H1 (cell line): ENCODE data around the gene SUDS3. TPM values are rescaled to one million over a fixed set of nuclear protein-coding genes. Genes with fewer than 3 reads are reported as not detected.

Experiments
- CTCF ChIA-PET: fragments of 300-600 bp; sonication (Branson Sonifier 250); formaldehyde crosslinking; loops from one replicate; lab custom pipeline; 2021; ENCODE audit not compliant: partially characterized antibody; lab: Charles Lee
- POLR2A ChIA-PET: fragments of 300-600 bp; sonication (Branson Sonifier 250); formaldehyde crosslinking; loops from one replicate; lab custom pipeline; 2021; ENCODE audit warnings: inconsistent platforms; ENCODE audit not compliant: partially characterized antibody; lab: Charles Lee
- DNase-seq, 2 experiments: peaks; one replicate each; pipeline versions ENCODE4 v3.0.0 to v3.0.0-alpha.2; 2010 to 2022; ENCODE audit warnings: low spot score in 2 of 2, low read depth in 1 of 2, mixed read lengths in 1 of 2
- FAIRE-seq: peaks from 2 replicates; lab custom pipeline; 2011; peaks lifted over from hg19 to GRCh38; lab: Jason Lieb, UNC
- H2AFZ ChIP-seq: 2 replicates; pipeline ENCODE4 v1.8.1; 2012; ENCODE audit warnings: low read length, inconsistent platforms
- H2AK5ac ChIP-seq: 2 replicates; pipeline ENCODE4 v1.6.1; 2013; ENCODE audit warnings: low read depth, low read length
- H2BK120ac ChIP-seq: replicated peaks from 2 replicates; pipeline ENCODE3; 2013; ENCODE audit warnings: low read depth, low read length, inconsistent platforms
- H2BK12ac ChIP-seq: 2 replicates; pipeline ENCODE4 v1.6.1; 2013; ENCODE audit warnings: low read depth, low read length
- H2BK15ac ChIP-seq: 2 replicates; pipeline ENCODE4 v1.6.1; 2013; ENCODE audit warnings: low read length
- H2BK20ac ChIP-seq: 2 replicates; pipeline ENCODE4 v1.6.1; 2013; ENCODE audit warnings: low read length
- H2BK5ac ChIP-seq: 2 replicates; pipeline ENCODE4 v1.6.1; 2013; ENCODE audit warnings: low read depth, low read length
- H3K14ac ChIP-seq: 2 replicates; pipeline ENCODE4 v1.6.1; 2013; ENCODE audit warnings: inconsistent platforms; ENCODE audit not compliant: insufficient read length
- H3K18ac ChIP-seq: 2 replicates; pipeline ENCODE4 v1.6.1; 2013; ENCODE audit warnings: low read length; ENCODE audit errors: extremely low read depth
- H3K23ac ChIP-seq: 2 replicates; pipeline ENCODE4 v1.6.1; 2013; ENCODE audit warnings: inconsistent platforms; ENCODE audit not compliant: insufficient read length
- H3K23me2 ChIP-seq: 2 replicates; pipeline ENCODE4 v1.6.1; 2013; ENCODE audit warnings: low read depth, low read length
- H3K27ac ChIP-seq: 2 replicates; pipeline ENCODE4 v1.6.1; 2011; ENCODE audit warnings: low read depth, low read length, inconsistent platforms
- H3K27me3 ChIP-seq, 4 experiments: replicated peaks in 1 of 4; 1 replicate in 1 of 4; 2 replicates in 3 of 4; pipeline versions ENCODE4 v1.6.1 to v1.8.1; 2011 to 2013; ENCODE audit warnings: low read length in 3 of 4, mild to moderate bottlenecking in 3 of 4, inconsistent platforms in 2 of 4, mixed read lengths in 2 of 4, moderate library complexity in 1 of 4; ENCODE audit not compliant: control insufficient read depth in 3 of 4, insufficient read depth in 3 of 4; ENCODE audit errors: extremely low read depth in 1 of 4
- H3K36me3 ChIP-seq, 4 experiments: 2 replicates each; pipeline versions ENCODE4 v1.6.1 to v1.8.1; 2011 to 2013; ENCODE audit warnings: mild to moderate bottlenecking in 4 of 4, low read length in 3 of 4, moderate library complexity in 2 of 4, control low read depth in 1 of 4, inconsistent platforms in 1 of 4; ENCODE audit not compliant: insufficient read depth in 4 of 4, control insufficient read depth in 2 of 4
- H3K4ac ChIP-seq: replicated peaks from 2 replicates; pipeline ENCODE3; 2013; ENCODE audit warnings: low read length, low read depth, mixed read lengths, inconsistent platforms; ENCODE audit not compliant: insufficient read length
- H3K4me1 ChIP-seq, 4 experiments: replicated peaks in 1 of 4; 1 replicate in 1 of 4; 2 replicates in 3 of 4; pipeline versions ENCODE4 v1.6.1 to v1.8.1; 2011 to 2013; ENCODE audit warnings: low read length in 3 of 4, inconsistent platforms in 2 of 4, mixed read lengths in 1 of 4; ENCODE audit not compliant: insufficient read depth in 4 of 4, control insufficient read depth in 3 of 4
- H3K4me2 ChIP-seq, 2 experiments: 2 replicates each; pipeline versions ENCODE4 v1.6.1 to v1.8.1; 2011 to 2013; ENCODE audit warnings: low read depth in 2 of 2, low read length in 2 of 2, control low read depth in 1 of 2, inconsistent platforms in 1 of 2, mild to moderate bottlenecking in 1 of 2; ENCODE audit not compliant: insufficient read depth in 1 of 2
- H3K4me3 ChIP-seq, 4 experiments: fragments of 200-600, 300-600 bp in 1 of 4; sonication (generic), shearing (Covaris generic), sonication (Bioruptor Twin) in 1 of 4; 2 replicates each; pipeline versions ENCODE4 v1.5.1 to v1.8.1; 2011 to 2016; ENCODE audit warnings: low read length in 4 of 4, low read depth in 3 of 4, control low read depth in 2 of 4, inconsistent platforms in 2 of 4, mild to moderate bottlenecking in 2 of 4, mixed read lengths in 1 of 4, moderate library complexity in 1 of 4; ENCODE audit not compliant: insufficient read depth in 2 of 4; ENCODE audit errors: extremely low read depth in 1 of 4
- H3K56ac ChIP-seq: replicated peaks from 2 replicates; pipeline ENCODE3; 2013; ENCODE audit warnings: low read depth, mild to moderate bottlenecking, mixed read lengths, low read length, inconsistent platforms; ENCODE audit not compliant: insufficient read length
- H3K79me1 ChIP-seq: 2 replicates; pipeline ENCODE4 v1.6.1; 2013; ENCODE audit warnings: low read depth, low read length, control low read depth
- H3K79me2 ChIP-seq, 2 experiments: 2 replicates each; pipeline versions ENCODE4 v1.6.1 to v1.8.1; 2012 to 2013; ENCODE audit warnings: low read length in 2 of 2, mild to moderate bottlenecking in 2 of 2, inconsistent platforms in 1 of 2; ENCODE audit not compliant: insufficient read depth in 2 of 2, control insufficient read depth in 1 of 2
- H3K9ac ChIP-seq, 4 experiments: replicated peaks in 1 of 4; 1 replicate in 1 of 4; 2 replicates in 3 of 4; pipeline versions ENCODE4 v1.6.1 to v1.8.1; 2011 to 2013; ENCODE audit warnings: low read depth in 3 of 4, low read length in 3 of 4, control low read depth in 2 of 4, mild to moderate bottlenecking in 2 of 4, moderate library complexity in 2 of 4, inconsistent platforms in 1 of 4; ENCODE audit errors: extremely low read depth in 1 of 4
- H3K9me3 ChIP-seq, 2 experiments: 2 replicates each; pipeline versions ENCODE4 v1.6.1 to v1.8.1; 2012 to 2013; ENCODE audit warnings: mild to moderate bottlenecking in 2 of 2, moderate library complexity in 2 of 2, control low read depth in 1 of 2, inconsistent platforms in 1 of 2, low read depth in 1 of 2, low read length in 1 of 2, mixed read lengths in 1 of 2; ENCODE audit not compliant: insufficient read depth in 2 of 2
- H4K20me1 ChIP-seq, 2 experiments: replicated peaks in 1 of 2; 2 replicates each; pipeline versions ENCODE3 to v1.8.1; 2011 to 2013; ENCODE audit warnings: inconsistent platforms in 2 of 2, low read length in 2 of 2, mild to moderate bottlenecking in 1 of 2; ENCODE audit not compliant: insufficient read depth in 2 of 2, control insufficient read depth in 1 of 2
- H4K5ac ChIP-seq: 2 replicates; pipeline ENCODE4 v1.6.1; 2013; ENCODE audit warnings: low read length, low read depth, mixed read lengths, inconsistent platforms; ENCODE audit not compliant: insufficient read length
- H4K8ac ChIP-seq: 2 replicates; pipeline ENCODE4 v1.8.0; 2013; ENCODE audit warnings: mild to moderate bottlenecking, moderate library complexity, low read length, inconsistent platforms; ENCODE audit not compliant: insufficient read depth; ENCODE audit errors: extremely low read depth
- H4K91ac ChIP-seq: replicated peaks from 2 replicates; pipeline ENCODE3; 2013; ENCODE audit warnings: low read length, mixed read lengths, inconsistent platforms; ENCODE audit not compliant: insufficient read length
- BACH1 ChIP-seq: IDR thresholded peaks from 2 replicates; pipeline ENCODE4 v1.6.1; 2012; ENCODE audit warnings: low read length, improper control_type of control experiment
- SAP30 ChIP-seq: fragments of 300-600 bp; sonication (generic); IDR thresholded peaks from 2 replicates; pipeline ENCODE4 v1.7.1; 2012; ENCODE audit warnings: low read length, moderate library complexity, mild to moderate bottlenecking, inconsistent platforms; ENCODE audit not compliant: insufficient read depth, insufficient replicate concordance
- WGBS, 2 experiments: shearing (Covaris generic) in 1 of 2; methylation state at CpG; one replicate each; pipeline versions ENCODE4 v1.1.6 to v1.1.7; 2013 to 2015; ENCODE audit warnings: low lambda C conversion rate in 2 of 2, mixed read lengths in 2 of 2, inconsistent platforms in 1 of 2, low coverage in 1 of 2, missing lambda C conversion rate in 1 of 2; ENCODE audit not compliant: insufficient replicate concordance in 2 of 2, insufficient coverage in 1 of 2, insufficient read length in 1 of 2; ENCODE audit errors: extremely low coverage in 1 of 2, missing lambda C conversion rate in 1 of 2; 5-methylcytosine and 5-hydroxymethylcytosine counted together
- polyA plus RNA-seq, 7 experiments: library from polyadenylated mRNA; depleted of rRNA in 3 of 7; stranded (reverse) in 5 of 7; unstranded in 2 of 7; fragments of >200 nt in 5 of 7; fragments of 200-250 nt in 2 of 7; gene quantifications; 1 replicate in 5 of 7; 2 replicates in 1 of 7; 4 replicates in 1 of 7; pipeline versions ENCODE4 v1.2.1 to v1.2.3, GENCODE V29; 2011 to 2013; ENCODE audit warnings: missing spikeins in 2 of 7, mixed read lengths in 2 of 7
- total RNA-seq: library from RNA; stranded (reverse); fragmentation: NEBNext Ultra II Directional; extraction: Animal tissue kit (Norgen Biotek cat#: 25700); gene quantifications from 2 replicates; pipeline ENCODE4 v1.2.1, GENCODE V29; 2021

SUDS3 gene
- total and polyA plus RNA-seq, 2 of the 8 experiments (the other 6 are each of a cell fraction or from before 2014, with no cell fraction given), result 30.0 to 58.7 TPM

- no peak overlapping the region for H2AFZ ChIP-seq
- H3K4me2 ChIP-seq, result no peak overlapping the region
- no peaks in the 10 kb centered on the region for H3K27me3 ChIP-seq
- H3K4me1 ChIP-seq, result no peaks in the 10 kb centered on the region
- H4K5ac ChIP-seq, result no peak overlapping the region
- no peak overlapping the region for H2AK5ac ChIP-seq
- H2BK120ac ChIP-seq, result no peak overlapping the region
- H4K8ac ChIP-seq, result no peak overlapping the region
- no peak overlapping the region for H3K27ac ChIP-seq
- H3K23ac ChIP-seq, result no peak overlapping the region
- H2BK5ac ChIP-seq, result no peak overlapping the region
- no peaks in the 10 kb centered on the region for H3K9me3 ChIP-seq
- no peak overlapping the region for H3K14ac ChIP-seq
- H3K18ac ChIP-seq, result no peak overlapping the region
- DNase-seq, result no peak
- H3K4me3 ChIP-seq, result no peak overlapping the region
- WGBS, 2 experiments, result 87% methylated on average over 4 of the region's 4 CpGs; no CpG with 5 or more reads in 1 of the 2 experiments
- no peak overlapping the region for H2BK15ac ChIP-seq
- no peak overlapping the region for H4K91ac ChIP-seq
- H3K56ac ChIP-seq, result no peak overlapping the region
- H3K9ac ChIP-seq, result no peak overlapping the region
- H3K79me2 ChIP-seq, result no peaks in the 10 kb centered on the region
- H4K20me1 ChIP-seq, result no peaks in the 10 kb centered on the region
- TF ChIP-seq BACH1 (no peak), SAP30 (no peak)
- TF ChIP-seq, all 59 proteins: peak for 0
- no peak for FAIRE-seq
- Histone ChIP-seq H3K4ac (no peak overlapping the region), H3K79me1 (no peaks in the 10 kb centered on the region), H3K23me2 (no peaks in the 10 kb centered on the region), H2BK12ac (no peak overlapping the region), H2BK20ac (no peak overlapping the region), H3K36me3 (no peaks in the 10 kb centered on the region)
- ChIA-PET CTCF (no interaction called here), POLR2A (no interaction called here)
These were observed 14.5 kb upstream of the SUDS3 start for GRCh38 chr12:118361889-118362288.
